Right atrium auricular region (tissue), 2 donors: ENCODE data around the gene DNAJC27. TPM values are rescaled to one million over a fixed set of nuclear protein-coding genes. Genes with fewer than 3 reads are reported as not detected.
A peak's percentile ranks its signal among the peaks of the same experiment; 100 is the strongest.

Source experiments
- DNase-seq: peaks from one replicate; pipeline ENCODE4 v3.0.0-alpha.2; 2019; ENCODE audit warnings: low spot score
- H3K27ac ChIP-seq, 2 donors: fragments of 200-600 bp; sonication (generic); 1 replicate in 1 of 2; 2 replicates in 1 of 2; pipeline ENCODE4 v1.5.1; 2016 to 2019
- H3K27me3 ChIP-seq, 2 donors: fragments of 200-600 bp; sonication (generic); one replicate each; pipeline versions ENCODE4 v1.5.1 to v1.6.0; 2017 to 2019
- H3K36me3 ChIP-seq: fragments of 200-600 bp; sonication (generic); one replicate; pipeline ENCODE4 v1.5.1; 2016
- H3K4me1 ChIP-seq, 2 donors: fragments of 200-600 bp; sonication (generic); one replicate each; pipeline versions ENCODE4 v1.5.1 to v1.6.0; 2017 to 2019
- H3K4me3 ChIP-seq, 2 donors: fragments of 200-600 bp; sonication (generic); 1 replicate in 1 of 2; 2 replicates in 1 of 2; pipeline ENCODE4 v1.5.1; 2017 to 2019; ENCODE audit warnings: mild to moderate bottlenecking in 1 of 2, moderate library complexity in 1 of 2
- H3K9me3 ChIP-seq, 2 donors: fragments of 200-600 bp; sonication (generic); one replicate each; pipeline ENCODE4 v1.5.1; 2019
- CTCF ChIP-seq, 2 donors: fragments of 200-600 bp; sonication (generic); IDR thresholded peaks; one replicate each; pipeline ENCODE4 v1.5.1; 2019; ENCODE audit warnings: antibody characterized with exemption in 2 of 2
- total RNA-seq, 2 donors: library from RNA; depleted of rRNA; stranded (reverse); fragments of >200 nt; gene quantifications; one replicate each; pipeline ENCODE4 v1.1.0, GENCODE V29; 2016

Gene DNAJC27
- total RNA-seq, 2 donors from 2014 or later = 7.3 to 7.5 TPM

DNA sequence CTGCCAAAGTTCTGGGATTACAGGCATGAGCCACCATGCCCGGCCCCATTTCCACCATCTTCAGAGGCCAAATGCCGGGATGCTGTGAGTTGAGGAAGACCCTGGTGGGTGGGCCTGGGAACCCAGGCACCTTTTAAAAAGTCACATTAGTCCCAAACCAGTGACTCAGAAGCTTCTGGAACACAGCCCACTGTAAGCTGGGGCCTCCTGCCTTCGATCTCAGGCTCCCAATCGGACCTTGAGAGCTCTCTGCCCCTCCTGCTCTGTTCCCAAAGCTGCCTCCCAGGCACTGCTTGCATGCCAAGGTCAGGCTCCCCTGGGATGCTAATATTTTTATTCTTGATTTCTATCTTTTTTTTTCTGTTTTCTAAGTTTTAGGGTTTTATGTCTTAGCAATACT, 56.0 kb downstream of the DNAJC27 start:
- DNase-seq = no peak
- H3K27ac ChIP-seq = peak overlapping the region in 1 of 2 donors; percentile 1
- no peak for TF ChIP-seq CTCF (IDR thresholded peaks at IDR 0.05)
- peaks cover 0 to 22% of the 10 kb centered on the region in 2 donors for H3K4me1 ChIP-seq
- no peaks in the 10 kb centered on the region for H3K27me3 ChIP-seq
- H3K36me3 ChIP-seq = no peaks in the 10 kb centered on the region
- H3K4me3 ChIP-seq = no peak overlapping the region
- no peaks in the 10 kb centered on the region for H3K9me3 ChIP-seq

- no peak for DNase-seq
- Histone ChIP-seq H3K36me3 (no peaks in the 10 kb centered on the region), H3K9me3 (peaks cover 0 to 3% of the 10 kb centered on the region in 2 donors), H3K4me3 (peak overlapping the region in 1 of 2 donors; percentile 4), H3K4me1 (peaks cover 0 to 19% of the 10 kb centered on the region in 2 donors), H3K27ac (peak overlapping the region in 1 of 2 donors; percentile 1), H3K27me3 (no peaks in the 10 kb centered on the region)
- TF ChIP-seq CTCF (IDR thresholded peaks at IDR 0.05) = no peak
These were observed 56.6 kb downstream of the DNAJC27 start for GRCh38 chr2:24915175-24915574.

GRCh38 chr2:24914713-24915112, 57.0 kb downstream of the DNAJC27 start:
- no peak overlapping the region for H3K27ac ChIP-seq
- no peak for TF ChIP-seq CTCF (IDR thresholded peaks at IDR 0.05)
- peaks cover 0 to 19% of the 10 kb centered on the region in 2 donors for H3K4me1 ChIP-seq
- peaks cover 0 to 8% of the 10 kb centered on the region in 2 donors for H3K9me3 ChIP-seq
- H3K36me3 ChIP-seq = no peaks in the 10 kb centered on the region
- no peak overlapping the region for H3K4me3 ChIP-seq
- DNase-seq = no peak
- H3K27me3 ChIP-seq = no peaks in the 10 kb centered on the region

GRCh38 chr2:24913911-24914310, 57.8 kb downstream of the DNAJC27 start:
- Histone ChIP-seq H3K27me3 (no peaks in the 10 kb centered on the region), H3K4me3 (no peak overlapping the region), H3K4me1 (peaks cover 0 to 13% of the 10 kb centered on the region in 2 donors), H3K9me3 (peaks cover 0 to 8% of the 10 kb centered on the region in 2 donors), H3K36me3 (no peaks in the 10 kb centered on the region), H3K27ac (peak overlapping the region in 1 of 2 donors; percentile 16)
- TF ChIP-seq CTCF (IDR thresholded peaks at IDR 0.05) = no peak
- DNase-seq = no peak

GRCh38 chr2:24912986-24913385, 58.8 kb downstream of the DNAJC27 start:
- DNase-seq = no peak
- no peak overlapping the region for H3K4me3 ChIP-seq
- H3K27ac ChIP-seq = no peak overlapping the region
- peaks cover 0 to 6% of the 10 kb centered on the region in 2 donors for H3K4me1 ChIP-seq
- peaks cover 0 to 8% of the 10 kb centered on the region in 2 donors for H3K9me3 ChIP-seq
- no peaks in the 10 kb centered on the region for H3K27me3 ChIP-seq
- TF ChIP-seq CTCF (IDR thresholded peaks at IDR 0.05) = no peak
- H3K36me3 ChIP-seq = no peaks in the 10 kb centered on the region

DNA sequence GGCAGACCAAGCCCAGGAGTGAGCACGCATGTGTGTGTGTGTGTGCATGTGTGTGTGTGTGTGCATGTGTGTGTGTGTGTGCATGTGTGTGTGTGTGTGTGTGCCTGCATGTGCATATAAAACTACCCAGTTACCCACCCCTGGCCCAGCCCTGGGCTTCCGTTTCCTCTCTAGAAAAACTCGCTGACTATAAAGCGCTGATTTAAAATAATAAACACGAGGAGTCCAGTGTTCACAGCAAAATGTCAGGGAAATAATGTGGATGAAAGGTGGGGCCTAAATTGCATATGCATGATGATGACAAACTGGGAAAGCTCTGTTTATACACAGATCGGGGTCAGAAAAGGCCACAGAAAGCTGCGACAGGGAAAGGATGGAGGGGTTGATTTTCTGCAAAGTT, 59.2 kb downstream of the DNAJC27 start:
- no peak for TF ChIP-seq CTCF (IDR thresholded peaks at IDR 0.05)
- Histone ChIP-seq H3K4me3 (no peak overlapping the region), H3K4me1 (peaks cover 0 to 6% of the 10 kb centered on the region in 2 donors), H3K9me3 (peaks cover 0 to 8% of the 10 kb centered on the region in 2 donors), H3K27me3 (no peaks in the 10 kb centered on the region), H3K27ac (no peak overlapping the region), H3K36me3 (no peaks in the 10 kb centered on the region)
- DNase-seq = no peak
